AG04450 (cell line): ENCODE data around the gene THUMPD2. TPM values are rescaled to one million over a fixed set of nuclear protein-coding genes. Genes with fewer than 3 reads are reported as not detected.

Source experiments
- CTCF ChIA-PET: fragments of 300-600, 350-600 bp; formaldehyde crosslinking; extraction: SDS; loops from one replicate; lab custom pipeline; 2022; ENCODE audit warnings: antibody characterized with exemption, inconsistent platforms; lab: Charles Lee
- POLR2A ChIA-PET: fragments of 350-600 bp; formaldehyde crosslinking; extraction: SDS; loops from one replicate; lab custom pipeline; 2021; ENCODE audit warnings: antibody characterized with exemption, inconsistent platforms; lab: Yijun Ruan, JAX
- DNase-seq: peaks from one replicate; pipeline ENCODE4 v3.0.0-alpha.2; 2011; ENCODE audit warnings: low read depth, low spot score
- H3K27ac ChIP-seq: one replicate; pipeline ENCODE4 v1.5.1; 2012; ENCODE audit warnings: low read depth, low read length, control low read depth
- H3K27me3 ChIP-seq: one replicate; pipeline ENCODE4 v1.6.0; 2012; ENCODE audit warnings: low read length; ENCODE audit not compliant: control insufficient read depth, insufficient read depth
- H3K4me3 ChIP-seq: 2 replicates; pipeline ENCODE4 v1.5.1; 2011; ENCODE audit warnings: mild to moderate bottlenecking, low read depth, low read length, control low read depth
- H3K9me3 ChIP-seq: 2 replicates; pipeline ENCODE4 v1.5.1; 2012; ENCODE audit warnings: low read length; ENCODE audit not compliant: control insufficient read depth, insufficient read depth
- CTCF ChIP-seq: IDR thresholded peaks from 2 replicates; pipeline ENCODE4 v1.5.1; 2011; ENCODE audit warnings: low read depth, low read length, control low read depth, inconsistent platforms
- polyA plus RNA-seq: library from polyadenylated mRNA; depleted of rRNA; stranded (reverse); fragments of >200 nt; gene quantifications from 2 replicates; pipeline ENCODE4 v1.2.3, GENCODE V29; 2011

The THUMPD2 gene
- polyA plus RNA-seq, 1 experiment, result 11.7 TPM

GRCh38 chr2:39786761-39787522 is 7.9 kb upstream of the THUMPD2 start:
- Histone ChIP-seq H3K9me3 (no peaks in the 10 kb centered on the region), H3K4me3 (no peak overlapping the region), H3K27ac (no peak overlapping the region), H3K27me3 (no peaks in the 10 kb centered on the region)
- ChIA-PET CTCF (no interaction called here), POLR2A (no interaction called here)
- no peak for DNase-seq
- no peak for TF ChIP-seq CTCF

GRCh38 chr2:39782591-39782990 is 3.5 kb upstream of the THUMPD2 start:
- H3K4me3 ChIP-seq, result no peak overlapping the region
- POLR2A ChIA-PET, result no interaction called here
- TF ChIP-seq CTCF, result no peak
- H3K9me3 ChIP-seq, result no peaks in the 10 kb centered on the region
- no peaks in the 10 kb centered on the region for H3K27me3 ChIP-seq
- CTCF ChIA-PET, result no interaction called here
- H3K27ac ChIP-seq, result no peak overlapping the region
- no peak for DNase-seq

GRCh38 chr2:39781697-39782096 is 2.6 kb upstream of the THUMPD2 start:
- Histone ChIP-seq H3K27me3 (no peaks in the 10 kb centered on the region), H3K4me3 (no peak overlapping the region), H3K27ac (no peak overlapping the region), H3K9me3 (no peaks in the 10 kb centered on the region)
- CTCF ChIA-PET, result no interaction called here
- TF ChIP-seq CTCF, result no peak
- no peak for DNase-seq
- POLR2A ChIA-PET, result interaction anchor here (0.5 to 0.6 kb wide), 2 partner anchors 133 to 707 kb away, joined by 6 read pairs; no protein-coding TSS in a partner anchor

GRCh38 chr2:39780825-39781600 is 2.0 kb upstream of the THUMPD2 start:
- no peak for TF ChIP-seq CTCF

More at GRCh38 chr2:39780825-39781600, 2.0 kb upstream of the THUMPD2 start:
- H3K9me3 ChIP-seq, result peaks cover 3% of the 10 kb centered on the region; the same call in 1 of the 2 replicates
- H3K27ac ChIP-seq, result no peak overlapping the region
- no peak overlapping the region for H3K4me3 ChIP-seq
- DNase-seq, result no peak
- ChIA-PET POLR2A (interaction anchor here (0.5 to 0.6 kb wide), 2 partner anchors 134 to 707 kb away, joined by 6 read pairs; no protein-coding TSS in a partner anchor), CTCF (no interaction called here)
- H3K27me3 ChIP-seq, result no peaks in the 10 kb centered on the region
